ENCODE results near the gene FABP1. TPM values are rescaled to one million over a fixed set of nuclear protein-coding genes. Genes with fewer than 3 reads are reported as not detected.

Gene FABP1
- total and polyA plus RNA-seq, 12 donors = 0.14 to 1.1 TPM; not detected in 10

GRCh38 chr2:88086401-88086800, 41.5 kb downstream of the FABP1 start:
- Histone ChIP-seq H3K4me1 (peaks cover 0 to 33% (median 14%) of the 10 kb centered on the region in 9 donors), H3K36me3 (peaks cover 0 to 35% (median 0%) of the 10 kb centered on the region in 9 donors), H3K27me3 (no peaks in the 10 kb centered on the region), H3K4me3 (no peak overlapping the region), H3K9me3 (no peaks in the 10 kb centered on the region), H3K27ac (no peak overlapping the region)
- DNase-seq = no peak
- intact Hi-C loops (cut with DNase I) = no loop called here
- TF ChIP-seq CTCF (IDR thresholded peaks at IDR 0.05) = no peak
- no peak for ATAC-seq
- 51 to 53% methylated on average over 9 of the region's 9 CpGs for WGBS, 2 donors

DNA sequence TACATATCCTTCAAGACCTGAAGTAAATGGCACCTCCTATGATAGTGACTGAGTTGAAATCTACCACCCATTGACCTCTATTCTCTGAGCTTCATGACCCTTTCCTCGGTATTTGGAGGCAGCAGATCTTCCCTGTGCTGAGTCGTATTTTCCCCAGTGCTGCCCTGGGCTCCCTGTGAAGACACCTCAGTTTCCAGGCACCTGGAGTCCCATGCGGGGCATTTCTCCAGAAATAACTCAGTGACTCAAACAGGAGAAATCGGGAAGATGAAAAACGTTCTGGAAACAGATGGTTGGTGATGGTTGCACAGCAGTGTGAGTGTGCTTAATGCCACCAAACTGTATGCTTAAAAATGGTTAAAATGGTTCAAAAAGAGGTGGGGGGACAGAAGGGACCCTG, 42.3 kb downstream of the FABP1 start:
- no peak for DNase-seq
- Histone ChIP-seq H3K4me1 (peaks cover 0 to 31% (median 17%) of the 10 kb centered on the region in 9 donors), H3K27me3 (no peaks in the 10 kb centered on the region), H3K9me3 (no peaks in the 10 kb centered on the region), H3K4me3 (no peak overlapping the region), H3K36me3 (peaks cover 0 to 28% (median 0%) of the 10 kb centered on the region in 9 donors), H3K27ac (no peak overlapping the region)
- no peak for TF ChIP-seq CTCF (IDR thresholded peaks at IDR 0.05)
- intact Hi-C loops (cut with DNase I) = no loop called here
- no peak for ATAC-seq
- 62% methylated on average over 5 of the region's 5 CpGs for WGBS, 2 donors

GRCh38 chr2:88085099-88085498, 42.8 kb downstream of the FABP1 start:
- intact Hi-C loops (cut with DNase I) = no loop called here
- H3K27ac ChIP-seq = no peak overlapping the region

GRCh38 chr2:88082781-88083180, 45.1 kb downstream of the FABP1 start:
- no peak for ATAC-seq
- no peaks in the 10 kb centered on the region for H3K9me3 ChIP-seq
- peaks cover 0 to 18% (median 0%) of the 10 kb centered on the region in 9 donors for H3K36me3 ChIP-seq
- no peak for DNase-seq
- peak overlapping the region in 4 of 10 donors; percentile 21 to 40 (median 29) for H3K27ac ChIP-seq
- TF ChIP-seq CTCF (IDR thresholded peaks at IDR 0.05) = no peak
- H3K4me1 ChIP-seq = peaks cover 0 to 49% (median 26%) of the 10 kb centered on the region in 9 donors
- intact Hi-C loops (cut with DNase I) = no loop called here
- WGBS, 2 donors = 90 to 91% methylated on average over 1 of the region's 1 CpG
- no peaks in the 10 kb centered on the region for H3K27me3 ChIP-seq
- H3K4me3 ChIP-seq = no peak overlapping the region

More at GRCh38 chr2:88085099-88085498, 42.8 kb downstream of the FABP1 start:
- Histone ChIP-seq H3K27me3 (no peaks in the 10 kb centered on the region), H3K9me3 (no peaks in the 10 kb centered on the region), H3K4me1 (peaks cover 0 to 31% (median 19%) of the 10 kb centered on the region in 9 donors), H3K36me3 (peaks cover 0 to 26% (median 0%) of the 10 kb centered on the region in 9 donors), H3K4me3 (no peak overlapping the region)
- no peak for ATAC-seq
- no peak for DNase-seq
- WGBS, 2 donors = 90 to 96% methylated on average over 2 of the region's 2 CpGs
- no peak for TF ChIP-seq CTCF (IDR thresholded peaks at IDR 0.05)

Measured in heart right ventricle (tissue), 16 donors.